Measurements from ENCODE around the gene NBEAL2.

NBEAL2 gene

GRCh38 chr3:46946416-46946815 is 33.0 kb upstream of the NBEAL2 start:
- no CpG with 5 or more reads among the region's 6 CpGs for WGBS (ENCODE audit: insufficient coverage, insufficient read length)
- Histone ChIP-seq H3K4me3 (ENCODE audit: low read length) (no peak overlapping the region), H3K27me3 (ENCODE audit: control insufficient read depth, insufficient read depth, low read length) (no peaks in the 10 kb centered on the region), H3K4me1 (ENCODE audit: control insufficient read depth, insufficient read depth, low read length) (peaks cover 8% of the 10 kb centered on the region), H3K27ac (ENCODE audit: low read length) (no peak overlapping the region), H3K9me3 (ENCODE audit: control insufficient read depth, insufficient read depth, low read length) (no peaks in the 10 kb centered on the region), H3K36me3 (ENCODE audit: control insufficient read depth, insufficient read depth, low read length) (no peaks in the 10 kb centered on the region)
- no peak for DNase-seq (ENCODE audit: low read depth, low spot score)

GRCh38 chr3:46946856-46947545 is 32.5 kb upstream of the NBEAL2 start:
- no peak for DNase-seq (ENCODE audit: low read depth, low spot score)
- Histone ChIP-seq H3K36me3 (ENCODE audit: control insufficient read depth, insufficient read depth, low read length) (no peaks in the 10 kb centered on the region), H3K4me3 (ENCODE audit: low read length) (no peak overlapping the region), H3K27ac (ENCODE audit: low read length) (no peak overlapping the region), H3K4me1 (ENCODE audit: control insufficient read depth, insufficient read depth, low read length) (peaks cover 8% of the 10 kb centered on the region), H3K9me3 (ENCODE audit: control insufficient read depth, insufficient read depth, low read length) (no peaks in the 10 kb centered on the region), H3K27me3 (ENCODE audit: control insufficient read depth, insufficient read depth, low read length) (no peaks in the 10 kb centered on the region)
- no CpG with 5 or more reads among the region's 7 CpGs for WGBS (ENCODE audit: insufficient coverage, insufficient read length)

GRCh38 chr3:46947546-46947901 is 31.9 kb upstream of the NBEAL2 start:
- Histone ChIP-seq H3K36me3 (ENCODE audit: control insufficient read depth, insufficient read depth, low read length) (no peaks in the 10 kb centered on the region), H3K4me1 (ENCODE audit: control insufficient read depth, insufficient read depth, low read length) (peaks cover 8% of the 10 kb centered on the region), H3K27ac (ENCODE audit: low read length) (no peak overlapping the region)

GRCh38 chr3:46947981-46948791 is 31.3 kb upstream of the NBEAL2 start:
- WGBS (ENCODE audit: insufficient coverage, insufficient read length): no CpG with 5 or more reads among the region's 19 CpGs
- H3K27ac ChIP-seq (ENCODE audit: low read length): no peak overlapping the region

More at GRCh38 chr3:46947546-46947901, 31.9 kb upstream of the NBEAL2 start:
- WGBS (ENCODE audit: insufficient coverage, insufficient read length): no CpG with 5 or more reads among the region's 4 CpGs
- Histone ChIP-seq H3K9me3 (ENCODE audit: control insufficient read depth, insufficient read depth, low read length) (no peaks in the 10 kb centered on the region), H3K27me3 (ENCODE audit: control insufficient read depth, insufficient read depth, low read length) (no peaks in the 10 kb centered on the region), H3K4me3 (ENCODE audit: low read length) (no peak overlapping the region)
- DNase-seq (ENCODE audit: low read depth, low spot score): no peak

GRCh38 chr3:46948830-46949671 is 30.4 kb upstream of the NBEAL2 start:
- Histone ChIP-seq H3K36me3 (ENCODE audit: control insufficient read depth, insufficient read depth, low read length) (no peaks in the 10 kb centered on the region), H3K9me3 (ENCODE audit: control insufficient read depth, insufficient read depth, low read length) (no peaks in the 10 kb centered on the region), H3K4me1 (ENCODE audit: control insufficient read depth, insufficient read depth, low read length) (peaks cover 9% of the 10 kb centered on the region), H3K4me3 (ENCODE audit: low read length) (no peak overlapping the region), H3K27ac (ENCODE audit: low read length) (no peak overlapping the region), H3K27me3 (ENCODE audit: control insufficient read depth, insufficient read depth, low read length) (no peaks in the 10 kb centered on the region)
- no peak for DNase-seq (ENCODE audit: low read depth, low spot score)
- no CpG with 5 or more reads among the region's 6 CpGs for WGBS (ENCODE audit: insufficient coverage, insufficient read length)

More at GRCh38 chr3:46947981-46948791, 31.3 kb upstream of the NBEAL2 start:
- Histone ChIP-seq H3K36me3 (ENCODE audit: control insufficient read depth, insufficient read depth, low read length) (no peaks in the 10 kb centered on the region), H3K4me3 (ENCODE audit: low read length) (no peak overlapping the region), H3K4me1 (ENCODE audit: control insufficient read depth, insufficient read depth, low read length) (peaks cover 9% of the 10 kb centered on the region), H3K9me3 (ENCODE audit: control insufficient read depth, insufficient read depth, low read length) (no peaks in the 10 kb centered on the region), H3K27me3 (ENCODE audit: control insufficient read depth, insufficient read depth, low read length) (no peaks in the 10 kb centered on the region)
- DNase-seq (ENCODE audit: low read depth, low spot score): no peak

GRCh38 chr3:46950177-46950576 is 29.3 kb upstream of the NBEAL2 start:
- no peak overlapping the region for H3K27ac ChIP-seq (ENCODE audit: low read length)

GRCh38 chr3:46950650-46951241 is 28.7 kb upstream of the NBEAL2 start:
- H3K4me1 ChIP-seq (ENCODE audit: control insufficient read depth, insufficient read depth, low read length): peaks cover 7% of the 10 kb centered on the region
- H3K27ac ChIP-seq (ENCODE audit: low read length): no peak overlapping the region
- no peaks in the 10 kb centered on the region for H3K27me3 ChIP-seq (ENCODE audit: control insufficient read depth, insufficient read depth, low read length)
- H3K9me3 ChIP-seq (ENCODE audit: control insufficient read depth, insufficient read depth, low read length): no peaks in the 10 kb centered on the region
- H3K4me3 ChIP-seq (ENCODE audit: low read length): no peak overlapping the region
- no peak for DNase-seq (ENCODE audit: low read depth, low spot score)
- no CpG with 5 or more reads among the region's 7 CpGs for WGBS (ENCODE audit: insufficient coverage, insufficient read length)
- no peaks in the 10 kb centered on the region for H3K36me3 ChIP-seq (ENCODE audit: control insufficient read depth, insufficient read depth, low read length)

More at GRCh38 chr3:46950177-46950576, 29.3 kb upstream of the NBEAL2 start:
- no CpG with 5 or more reads among the region's 2 CpGs for WGBS (ENCODE audit: insufficient coverage, insufficient read length)
- Histone ChIP-seq H3K27me3 (ENCODE audit: control insufficient read depth, insufficient read depth, low read length) (no peaks in the 10 kb centered on the region), H3K4me3 (ENCODE audit: low read length) (no peak overlapping the region), H3K36me3 (ENCODE audit: control insufficient read depth, insufficient read depth, low read length) (no peaks in the 10 kb centered on the region), H3K4me1 (ENCODE audit: control insufficient read depth, insufficient read depth, low read length) (peaks cover 7% of the 10 kb centered on the region), H3K9me3 (ENCODE audit: control insufficient read depth, insufficient read depth, low read length) (no peaks in the 10 kb centered on the region)
- DNase-seq (ENCODE audit: low read depth, low spot score): no peak

GRCh38 chr3:46952813-46953212 is 26.7 kb upstream of the NBEAL2 start:
- no peak overlapping the region for H3K27ac ChIP-seq (ENCODE audit: low read length)
- H3K4me1 ChIP-seq (ENCODE audit: control insufficient read depth, insufficient read depth, low read length): peaks cover 9% of the 10 kb centered on the region
- H3K9me3 ChIP-seq (ENCODE audit: control insufficient read depth, insufficient read depth, low read length): no peaks in the 10 kb centered on the region
- no peaks in the 10 kb centered on the region for H3K36me3 ChIP-seq (ENCODE audit: control insufficient read depth, insufficient read depth, low read length)
- H3K27me3 ChIP-seq (ENCODE audit: control insufficient read depth, insufficient read depth, low read length): no peaks in the 10 kb centered on the region
- no peak overlapping the region for H3K4me3 ChIP-seq (ENCODE audit: low read length)
- DNase-seq (ENCODE audit: low read depth, low spot score): no peak
- WGBS (ENCODE audit: insufficient coverage, insufficient read length): no CpG with 5 or more reads among the region's 2 CpGs

GRCh38 chr3:46953234-46954010 is 26.0 kb upstream of the NBEAL2 start:
- Histone ChIP-seq H3K27ac (ENCODE audit: low read length) (no peak overlapping the region), H3K27me3 (ENCODE audit: control insufficient read depth, insufficient read depth, low read length) (no peaks in the 10 kb centered on the region), H3K4me1 (ENCODE audit: control insufficient read depth, insufficient read depth, low read length) (peaks cover 9% of the 10 kb centered on the region), H3K36me3 (ENCODE audit: control insufficient read depth, insufficient read depth, low read length) (no peaks in the 10 kb centered on the region), H3K4me3 (ENCODE audit: low read length) (no peak overlapping the region), H3K9me3 (ENCODE audit: control insufficient read depth, insufficient read depth, low read length) (no peaks in the 10 kb centered on the region)
- no peak for DNase-seq (ENCODE audit: low read depth, low spot score)
- WGBS (ENCODE audit: insufficient coverage, insufficient read length): no CpG with 5 or more reads among the region's 8 CpGs
